Lower leg skin (tissue), 3 donors: ENCODE results near the gene FSTL5.

Source experiments
- POLR2A ChIP-seq, 2 donors: fragments of 450-650 bp; IDR thresholded peaks; one replicate each; pipeline ENCODE4 v1.6.1; 2016 to 2017; ENCODE audit warnings: antibody characterized with exemption in 2 of 2, mild to moderate bottlenecking in 1 of 2, moderate library complexity in 1 of 2
- TF ChIP-seq, protein P1 (sequence below), 3 donors: fragments of 450-650 bp; IDR thresholded peaks; one replicate each; pipeline ENCODE4 v1.5.1; 2016; ENCODE audit warnings: antibody characterized with exemption in 3 of 3, mild to moderate bottlenecking in 3 of 3, moderate library complexity in 2 of 3

DNA sequence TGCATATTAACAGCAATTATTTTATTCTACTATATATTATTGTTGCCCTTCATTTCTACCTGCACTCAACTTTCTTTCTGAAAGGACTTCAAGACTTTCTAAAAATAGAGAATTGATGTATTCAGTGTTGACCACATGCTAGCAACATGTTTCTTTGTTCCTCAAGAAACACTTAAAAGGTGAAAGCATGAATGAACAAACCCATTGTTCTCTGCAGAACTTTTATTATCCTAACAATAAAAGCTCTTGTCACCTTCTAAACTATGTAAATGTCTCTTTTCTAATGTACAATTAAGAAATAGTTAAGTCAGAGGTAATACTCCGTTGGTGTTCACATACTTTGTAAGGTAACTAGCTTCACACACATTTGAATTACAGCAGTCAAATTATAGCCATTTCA is 638.7 kb downstream of the FSTL5 start:
- TF ChIP-seq, protein P1, sequence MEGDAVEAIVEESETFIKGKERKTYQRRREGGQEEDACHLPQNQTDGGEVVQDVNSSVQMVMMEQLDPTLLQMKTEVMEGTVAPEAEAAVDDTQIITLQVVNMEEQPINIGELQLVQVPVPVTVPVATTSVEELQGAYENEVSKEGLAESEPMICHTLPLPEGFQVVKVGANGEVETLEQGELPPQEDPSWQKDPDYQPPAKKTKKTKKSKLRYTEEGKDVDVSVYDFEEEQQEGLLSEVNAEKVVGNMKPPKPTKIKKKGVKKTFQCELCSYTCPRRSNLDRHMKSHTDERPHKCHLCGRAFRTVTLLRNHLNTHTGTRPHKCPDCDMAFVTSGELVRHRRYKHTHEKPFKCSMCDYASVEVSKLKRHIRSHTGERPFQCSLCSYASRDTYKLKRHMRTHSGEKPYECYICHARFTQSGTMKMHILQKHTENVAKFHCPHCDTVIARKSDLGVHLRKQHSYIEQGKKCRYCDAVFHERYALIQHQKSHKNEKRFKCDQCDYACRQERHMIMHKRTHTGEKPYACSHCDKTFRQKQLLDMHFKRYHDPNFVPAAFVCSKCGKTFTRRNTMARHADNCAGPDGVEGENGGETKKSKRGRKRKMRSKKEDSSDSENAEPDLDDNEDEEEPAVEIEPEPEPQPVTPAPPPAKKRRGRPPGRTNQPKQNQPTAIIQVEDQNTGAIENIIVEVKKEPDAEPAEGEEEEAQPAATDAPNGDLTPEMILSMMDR (IDR thresholded peaks at IDR 0.05) = no peak
- no peak for TF ChIP-seq POLR2A (IDR thresholded peaks at IDR 0.05)
